KOPT-K1 (cell line): Measurements from ENCODE around the gene CTDSP2.

ENCODE experiments used
- H3K27ac ChIP-seq: fragments of 200-600 bp; sonication (generic); 2 replicates; pipeline ENCODE4 v1.5.1; 2016; ENCODE audit warnings: antibody characterized with exemption, mild to moderate bottlenecking, low read depth, low read length; ENCODE audit not compliant: poor library complexity, severe bottlenecking
- H3K36me3 ChIP-seq: fragments of 200-600 bp; sonication (generic); 2 replicates; pipeline ENCODE4 v1.5.1; 2017; ENCODE audit warnings: antibody characterized with exemption, mild to moderate bottlenecking, low read length, moderate library complexity; ENCODE audit not compliant: insufficient read depth
- H3K9me3 ChIP-seq: fragments of 200-600 bp; sonication (generic); 2 replicates; pipeline ENCODE4 v1.5.1; 2017; ENCODE audit warnings: antibody characterized with exemption, low read length, mild to moderate bottlenecking; ENCODE audit not compliant: insufficient read depth, poor library complexity, severe bottlenecking

Gene CTDSP2

DNA sequence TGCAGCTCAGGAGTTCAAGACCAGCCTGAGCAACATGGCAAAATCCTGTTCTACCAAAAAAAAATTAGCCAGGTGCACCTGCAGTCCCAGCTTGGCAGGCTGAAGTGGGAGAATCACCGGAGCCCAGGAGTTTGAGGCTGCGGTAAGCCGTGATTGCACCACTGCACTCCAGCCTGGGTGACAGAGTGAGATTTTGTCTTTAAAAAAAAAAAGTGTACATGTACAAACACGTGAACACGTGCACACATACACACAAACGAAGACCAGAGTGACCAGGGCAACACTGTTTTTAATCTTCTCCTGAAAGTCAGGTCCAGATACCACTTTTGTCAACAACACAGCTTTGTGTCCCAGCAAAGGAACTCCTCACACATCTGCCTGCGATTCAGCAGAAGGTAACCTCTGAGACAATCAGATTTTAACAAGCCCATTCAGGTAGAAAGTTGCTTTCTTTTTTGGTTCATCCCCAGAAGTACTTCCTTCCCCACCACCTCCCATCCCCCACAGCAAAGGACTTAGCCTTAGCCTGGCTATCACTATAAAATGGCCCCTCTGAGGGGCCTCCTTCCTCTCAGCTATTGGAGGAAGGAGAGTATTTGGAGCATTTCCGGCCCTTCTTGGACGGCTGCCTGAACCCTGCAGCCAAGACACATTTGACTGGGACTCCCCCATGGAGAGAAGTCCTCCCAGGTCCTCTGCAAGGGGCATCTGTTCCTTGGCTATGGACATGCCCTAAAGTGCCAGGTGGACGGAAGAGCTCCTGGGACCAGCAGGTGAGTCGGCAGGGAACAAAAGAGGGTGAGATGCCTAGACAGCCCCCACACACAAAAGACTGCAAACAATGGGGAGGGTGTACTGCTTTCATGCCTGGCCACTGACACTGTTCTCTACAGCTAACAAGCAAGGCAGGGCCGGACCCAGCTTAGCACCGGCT lies 9.8 kb downstream of the CTDSP2 start:
- no peaks in the 10 kb centered on the region for H3K9me3 ChIP-seq
- H3K36me3 ChIP-seq, result no peaks in the 10 kb centered on the region
- peak overlapping the region; percentile 55 for H3K27ac ChIP-seq

DNA sequence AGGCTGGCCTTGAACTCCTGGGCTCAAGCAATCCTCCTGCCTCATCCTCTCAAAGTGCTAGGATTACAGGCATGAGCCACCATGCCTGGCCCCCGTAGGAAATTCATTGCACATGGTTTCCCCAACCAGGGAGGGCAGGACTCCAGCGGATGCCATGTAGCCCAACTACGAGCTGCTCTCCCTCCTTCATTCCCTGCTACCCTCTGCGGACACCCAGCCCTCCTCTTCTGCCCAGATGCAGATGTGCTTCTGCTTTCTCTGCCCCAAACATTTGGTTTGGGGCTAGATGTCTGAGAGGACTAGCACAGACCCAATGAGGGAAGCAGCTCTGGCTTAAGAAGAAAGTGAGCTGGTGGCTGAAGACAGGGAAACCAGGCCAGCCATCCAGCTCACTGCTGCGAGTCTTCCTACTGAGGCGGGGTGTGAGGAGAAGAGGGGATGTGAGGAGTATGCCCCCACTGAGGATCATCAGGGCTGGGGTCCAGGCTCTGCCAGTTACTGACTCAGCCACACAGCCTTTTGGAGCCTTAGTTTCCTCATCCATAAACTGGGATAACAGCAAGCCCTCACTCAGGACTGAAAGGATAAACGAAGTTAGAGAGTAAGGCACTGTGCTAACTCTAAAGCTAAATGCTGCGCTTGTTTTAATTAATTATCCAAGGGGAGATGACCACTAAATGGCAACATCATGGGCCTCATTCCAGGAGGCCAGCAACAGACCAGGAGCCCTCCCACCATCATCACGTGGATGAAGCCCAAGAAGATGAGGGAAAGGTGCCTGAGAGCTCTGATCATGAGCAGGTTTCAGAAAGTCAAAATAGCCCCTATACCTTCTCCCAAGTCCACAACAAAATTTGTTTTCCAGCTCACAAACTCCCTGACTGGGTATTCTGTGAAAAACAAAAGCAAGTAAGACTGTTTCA lies 10.9 kb downstream of the CTDSP2 start:
- H3K9me3 ChIP-seq, result no peaks in the 10 kb centered on the region
- H3K27ac ChIP-seq, result peak overlapping the region; percentile 55
- H3K36me3 ChIP-seq, result no peaks in the 10 kb centered on the region

DNA sequence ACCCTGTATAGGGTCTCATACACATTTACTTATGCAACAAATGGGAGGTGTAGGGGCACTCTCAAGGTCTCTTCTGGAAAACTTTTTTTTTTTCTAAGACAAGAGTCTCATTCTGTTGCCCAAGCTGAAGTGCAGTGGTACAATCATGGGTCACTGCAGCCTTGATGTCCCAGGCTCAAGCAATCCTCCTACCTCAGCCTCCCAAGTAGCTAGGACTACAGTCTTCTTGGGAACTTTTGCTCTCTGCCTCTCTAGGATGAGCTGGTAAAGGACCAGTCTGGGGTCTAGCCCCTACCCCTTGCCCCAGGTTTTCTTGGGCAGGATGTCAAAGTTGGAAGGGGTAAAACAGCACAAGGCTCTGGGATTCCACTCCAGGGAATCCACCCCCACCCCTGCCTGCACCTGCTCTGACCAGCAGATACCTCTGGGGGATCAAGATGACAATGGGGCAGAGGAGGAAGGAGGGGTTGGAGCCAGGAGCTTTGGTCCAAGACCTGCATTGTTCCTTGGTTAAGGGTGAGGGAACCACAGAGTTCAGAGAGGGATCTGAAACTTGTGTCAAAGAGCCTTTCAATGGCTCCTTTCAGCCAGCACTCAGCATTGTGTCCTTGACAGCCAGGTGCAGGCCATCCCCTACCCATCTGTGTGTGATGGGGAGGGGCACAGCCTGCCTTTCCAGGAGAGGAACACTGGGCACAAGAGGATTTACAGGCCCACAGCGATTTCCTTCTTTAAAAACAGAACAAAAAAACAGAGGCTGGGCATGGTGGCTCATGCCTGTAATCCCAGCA lies 12.2 kb downstream of the CTDSP2 start:
- H3K27ac ChIP-seq, result peak overlapping the region; percentile 44
- H3K9me3 ChIP-seq, result no peaks in the 10 kb centered on the region
- peaks cover 5% of the 10 kb centered on the region for H3K36me3 ChIP-seq

DNA sequence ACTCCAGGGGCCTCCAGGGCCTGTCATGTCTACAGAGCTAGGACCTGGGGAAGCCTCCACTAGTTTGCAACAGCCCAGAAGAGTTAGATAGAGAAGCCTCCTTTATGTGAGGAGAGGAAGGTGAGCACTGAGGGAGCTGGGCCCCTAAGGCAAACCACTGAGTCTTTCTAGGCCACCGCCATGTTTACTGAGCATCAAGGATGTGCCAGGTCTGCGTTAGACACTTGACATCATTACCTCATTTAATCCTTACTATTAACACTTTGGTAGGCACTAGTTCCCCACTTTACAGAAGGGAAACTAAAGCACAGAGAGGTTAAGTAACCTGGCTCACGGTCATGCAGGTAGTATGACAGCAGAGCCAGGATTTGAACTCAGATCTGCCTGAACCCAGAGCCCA lies 12.9 kb downstream of the CTDSP2 start:
- Histone ChIP-seq H3K9me3 (no peaks in the 10 kb centered on the region), H3K27ac (peak overlapping the region; percentile 44), H3K36me3 (peaks cover 11% of the 10 kb centered on the region)

DNA sequence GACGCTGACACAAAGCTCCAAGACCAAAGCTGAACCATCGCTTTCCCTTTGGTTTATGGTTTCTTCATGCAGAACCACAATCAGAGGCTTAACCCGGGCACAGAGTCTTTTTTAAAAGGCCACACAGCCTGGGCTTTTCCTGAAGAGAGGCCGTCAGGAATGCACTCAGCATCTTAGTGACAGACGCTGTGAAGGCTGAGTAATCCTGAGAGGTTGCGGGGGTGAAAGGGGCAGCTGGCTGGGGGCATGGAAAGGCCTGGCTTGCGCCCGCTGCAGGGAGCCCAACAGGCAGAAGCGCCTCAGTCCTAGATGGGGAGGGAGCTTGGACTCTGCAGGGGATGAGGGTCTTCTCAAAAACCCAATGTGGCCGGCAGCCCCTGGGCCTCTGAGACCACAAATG lies 13.6 kb downstream of the CTDSP2 start:
- Histone ChIP-seq H3K36me3 (peaks cover 18% of the 10 kb centered on the region), H3K9me3 (no peaks in the 10 kb centered on the region), H3K27ac (peak overlapping the region; percentile 44)

DNA sequence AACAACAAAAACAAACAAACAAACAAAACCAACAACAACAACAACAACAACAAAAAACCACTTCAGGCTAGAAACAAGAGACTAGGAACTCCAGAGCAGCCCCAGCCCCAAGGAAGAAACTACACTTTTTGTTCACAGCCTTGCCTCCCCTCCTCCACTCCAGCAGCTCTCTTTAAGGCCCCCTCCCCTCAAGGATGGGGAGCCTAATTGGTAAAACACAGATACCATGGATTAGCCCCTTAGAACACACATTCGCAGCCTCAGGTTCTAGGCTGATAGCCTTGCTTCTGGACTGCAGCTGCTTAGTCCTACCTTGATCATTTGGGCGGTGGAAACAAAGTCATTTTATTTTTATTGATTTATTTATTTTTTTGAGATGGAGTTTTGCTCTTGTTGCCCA lies 16.1 kb downstream of the CTDSP2 start:
- Histone ChIP-seq H3K27ac (no peak overlapping the region), H3K36me3 (peaks cover 44% of the 10 kb centered on the region), H3K9me3 (no peaks in the 10 kb centered on the region)

DNA sequence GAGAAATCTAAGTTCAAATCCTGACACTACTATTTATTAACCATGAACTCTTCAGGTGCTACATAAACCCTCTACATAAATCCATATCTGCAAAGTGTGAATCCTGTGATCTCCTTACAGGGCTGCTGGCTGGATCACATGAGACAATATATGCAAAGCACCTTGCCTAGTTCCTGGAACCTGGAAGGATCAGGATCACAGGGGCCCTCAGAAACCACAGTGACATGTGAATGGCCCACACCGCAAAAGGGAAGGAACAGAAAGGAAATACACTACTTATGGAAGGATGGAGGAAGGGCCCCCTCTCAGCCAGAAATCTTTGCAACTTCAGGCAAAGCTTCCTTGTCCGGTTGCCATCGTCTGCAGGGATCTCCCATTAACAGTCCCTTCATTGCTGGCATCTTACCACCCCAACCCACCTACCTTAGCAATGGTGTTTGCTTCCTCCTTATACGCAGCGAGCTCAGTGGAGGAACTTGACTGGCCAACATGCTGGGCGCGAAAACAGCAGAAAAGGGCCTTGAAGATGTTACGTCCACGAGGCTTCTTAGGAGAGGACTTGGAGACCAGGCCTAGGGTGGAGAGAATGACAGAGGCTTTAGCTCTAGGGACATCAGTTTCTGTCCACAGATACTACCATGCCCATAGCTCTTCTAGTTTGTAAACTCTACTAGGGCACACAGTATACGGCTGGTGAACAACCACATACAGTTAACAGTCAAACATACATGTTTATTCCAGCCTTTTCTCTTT lies 17.3 kb downstream of the CTDSP2 start:
- H3K27ac ChIP-seq, result no peak overlapping the region
- peaks cover 56% of the 10 kb centered on the region for H3K36me3 ChIP-seq
- H3K9me3 ChIP-seq, result no peaks in the 10 kb centered on the region

DNA sequence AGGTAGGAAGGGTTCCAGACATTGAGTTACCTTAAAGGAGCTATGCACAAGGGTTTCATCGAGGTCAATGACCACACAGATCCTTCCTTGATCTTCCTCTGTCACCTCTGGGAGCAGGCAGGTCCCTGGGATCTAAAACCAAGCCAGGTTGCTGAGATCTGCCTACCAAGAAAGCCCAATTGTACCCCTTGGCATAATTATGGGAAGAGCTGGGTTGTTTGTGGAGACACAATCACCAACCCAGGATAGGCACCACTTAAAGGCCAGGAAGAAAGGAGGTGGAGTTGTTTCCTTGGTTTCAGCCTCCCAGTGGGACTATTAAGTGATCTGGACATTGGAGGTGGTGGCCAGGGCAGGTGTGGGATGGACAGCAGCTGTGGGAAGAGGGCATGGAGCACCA lies 19.6 kb downstream of the CTDSP2 start:
- Histone ChIP-seq H3K27ac (no peak overlapping the region), H3K36me3 (peaks cover 78% of the 10 kb centered on the region), H3K9me3 (no peaks in the 10 kb centered on the region)

DNA sequence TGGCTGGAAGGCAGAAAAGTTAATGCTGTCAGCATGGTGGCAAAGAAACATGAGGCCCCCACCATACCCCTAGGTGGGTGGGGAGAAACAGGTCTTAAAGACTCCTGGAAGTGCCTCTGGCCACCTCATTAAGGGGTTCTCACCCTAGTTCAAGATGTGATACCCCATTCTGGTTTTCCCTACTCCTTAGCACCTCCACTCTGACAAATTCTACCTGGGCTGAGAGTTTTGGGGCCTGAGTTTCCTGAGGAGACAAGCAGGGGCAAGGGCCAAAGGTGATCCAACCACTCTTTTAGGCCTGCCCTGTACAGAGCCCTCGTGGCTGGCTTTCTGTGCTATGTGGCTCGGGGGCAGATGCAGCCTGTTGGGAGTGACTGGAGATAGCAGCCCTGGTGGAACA lies 20.1 kb downstream of the CTDSP2 start:
- Histone ChIP-seq H3K36me3 (peaks cover 84% of the 10 kb centered on the region), H3K9me3 (no peaks in the 10 kb centered on the region), H3K27ac (no peak overlapping the region)

DNA sequence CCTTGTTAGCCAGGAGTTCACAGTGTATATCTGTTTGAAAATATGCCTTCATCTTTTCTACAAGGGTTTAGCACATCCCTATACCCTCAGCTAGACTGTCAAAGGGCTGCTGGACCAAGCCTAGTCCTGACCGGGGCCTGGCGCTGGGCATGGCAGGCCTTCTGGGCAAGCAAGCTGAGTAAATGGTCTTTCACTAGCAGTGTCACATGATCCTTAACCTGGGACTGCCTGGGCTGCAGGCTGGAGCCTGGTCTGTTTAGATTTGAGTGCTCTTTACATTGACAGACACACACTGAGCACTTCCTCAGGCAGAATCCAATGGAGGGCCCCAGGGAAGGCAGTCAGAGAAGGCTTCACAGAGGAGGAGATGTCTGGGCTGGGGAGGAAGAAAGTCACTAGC lies 21.1 kb downstream of the CTDSP2 start:
- Histone ChIP-seq H3K27ac (no peak overlapping the region), H3K9me3 (no peaks in the 10 kb centered on the region), H3K36me3 (peaks cover 93% of the 10 kb centered on the region)

DNA sequence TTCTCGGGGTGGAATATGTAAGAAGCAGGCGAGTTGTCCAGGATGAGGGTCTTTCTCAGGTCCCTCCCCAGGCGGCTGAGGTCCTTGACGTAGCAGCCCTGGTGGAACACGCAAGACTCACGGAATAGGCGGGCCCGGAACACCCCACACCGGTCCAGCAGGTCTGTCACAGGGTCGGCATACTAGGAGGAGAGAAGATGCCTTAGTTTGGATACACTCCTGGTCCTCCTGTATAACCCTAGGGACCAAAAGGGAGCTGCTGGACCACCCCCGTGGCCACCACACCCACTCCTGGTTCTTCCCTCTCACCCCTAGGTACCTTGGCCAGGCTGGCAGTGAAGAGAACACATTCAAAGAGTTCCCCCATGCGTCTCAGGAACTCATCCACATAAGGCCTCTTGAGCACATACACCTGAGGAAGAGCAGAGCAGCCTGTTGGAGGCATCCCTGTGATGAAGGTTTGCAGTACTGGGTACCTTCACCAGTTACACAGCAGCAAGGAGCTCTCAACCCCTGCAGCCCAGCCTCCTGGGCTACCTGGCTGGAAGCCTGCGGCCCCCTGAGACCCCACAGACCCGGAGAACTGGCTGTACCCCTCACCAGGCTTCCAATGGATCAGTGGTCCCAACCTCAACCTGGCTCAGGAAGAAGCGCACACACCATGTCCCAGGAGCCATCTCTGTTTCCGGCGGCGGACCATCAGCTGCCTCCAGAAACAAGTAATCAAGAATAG lies 22.5 kb downstream of the CTDSP2 start:
- Histone ChIP-seq H3K36me3 (peaks cover 98% of the 10 kb centered on the region), H3K9me3 (no peaks in the 10 kb centered on the region), H3K27ac (no peak overlapping the region)

DNA sequence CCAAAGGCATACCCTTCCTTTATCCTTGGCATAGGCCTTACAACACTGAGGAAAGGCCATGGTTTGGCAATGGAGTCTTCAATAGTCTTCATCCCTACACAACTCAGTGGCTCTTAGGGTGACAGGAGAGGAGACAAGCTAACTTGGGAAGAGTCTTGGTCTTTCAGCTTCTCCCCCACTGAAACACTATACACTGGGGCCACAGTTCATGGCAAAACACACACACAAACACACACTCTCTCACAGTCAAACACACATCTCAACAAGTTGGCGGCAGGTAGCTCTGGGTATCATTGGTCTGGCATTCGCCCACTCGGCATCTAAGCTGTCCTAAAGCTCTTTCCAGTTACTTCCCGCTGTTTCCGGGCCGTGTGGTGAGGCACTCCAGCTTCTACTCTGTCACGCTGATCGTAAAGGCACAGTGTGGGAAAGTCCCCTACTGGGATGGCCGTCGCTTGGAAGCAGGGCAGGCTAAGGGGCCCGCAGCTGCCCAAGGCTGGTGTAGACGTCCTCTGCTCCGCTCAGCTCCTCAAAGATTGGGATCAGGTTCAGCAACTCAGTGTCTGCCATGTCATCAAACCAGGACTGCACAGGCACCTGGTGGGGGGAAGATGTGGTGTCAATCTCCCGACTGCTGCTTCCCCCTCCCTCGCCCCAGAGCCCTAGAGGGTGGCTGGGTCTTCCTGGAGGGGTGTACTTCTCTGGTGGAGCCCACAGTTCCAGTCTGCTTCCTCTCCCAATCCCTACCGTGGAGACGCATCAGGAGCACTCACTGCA lies 23.2 kb downstream of the CTDSP2 start:
- Histone ChIP-seq H3K36me3 (peaks cover 98% of the 10 kb centered on the region), H3K27ac (no peak overlapping the region), H3K9me3 (no peaks in the 10 kb centered on the region)
